GM12873 (cell line): Measurements from ENCODE around the gene EXOC4.

Source experiments
- TF ChIP-seq, protein P1 (sequence below): IDR thresholded peaks from 2 replicates; pipeline ENCODE4 v1.5.1; 2012; ENCODE audit warnings: low read depth, mild to moderate bottlenecking, moderate library complexity, low read length, control low read depth; ENCODE audit not compliant: insufficient read depth; ENCODE audit errors: missing control alignments

Gene EXOC4

DNA sequence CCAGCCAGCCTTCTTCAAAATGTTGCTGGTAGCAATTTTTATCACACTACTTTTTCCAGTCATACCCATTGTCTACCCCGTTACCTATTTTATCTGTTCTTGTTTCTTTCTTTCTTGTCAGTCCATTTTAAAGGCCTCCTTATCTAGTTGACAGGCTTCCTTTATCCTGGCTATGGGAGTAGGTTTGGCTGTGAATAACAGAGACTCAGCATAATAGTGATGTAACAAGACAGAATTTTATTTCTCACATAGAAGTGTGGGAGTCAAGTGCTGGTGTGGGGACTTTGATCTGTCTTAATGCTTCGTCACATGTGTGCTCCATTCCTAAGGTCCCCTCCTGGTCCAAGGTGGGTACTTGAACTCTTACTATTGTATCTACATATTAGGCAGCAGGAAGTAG lies 283.6 kb downstream of the EXOC4 start:
- TF ChIP-seq, protein P1, sequence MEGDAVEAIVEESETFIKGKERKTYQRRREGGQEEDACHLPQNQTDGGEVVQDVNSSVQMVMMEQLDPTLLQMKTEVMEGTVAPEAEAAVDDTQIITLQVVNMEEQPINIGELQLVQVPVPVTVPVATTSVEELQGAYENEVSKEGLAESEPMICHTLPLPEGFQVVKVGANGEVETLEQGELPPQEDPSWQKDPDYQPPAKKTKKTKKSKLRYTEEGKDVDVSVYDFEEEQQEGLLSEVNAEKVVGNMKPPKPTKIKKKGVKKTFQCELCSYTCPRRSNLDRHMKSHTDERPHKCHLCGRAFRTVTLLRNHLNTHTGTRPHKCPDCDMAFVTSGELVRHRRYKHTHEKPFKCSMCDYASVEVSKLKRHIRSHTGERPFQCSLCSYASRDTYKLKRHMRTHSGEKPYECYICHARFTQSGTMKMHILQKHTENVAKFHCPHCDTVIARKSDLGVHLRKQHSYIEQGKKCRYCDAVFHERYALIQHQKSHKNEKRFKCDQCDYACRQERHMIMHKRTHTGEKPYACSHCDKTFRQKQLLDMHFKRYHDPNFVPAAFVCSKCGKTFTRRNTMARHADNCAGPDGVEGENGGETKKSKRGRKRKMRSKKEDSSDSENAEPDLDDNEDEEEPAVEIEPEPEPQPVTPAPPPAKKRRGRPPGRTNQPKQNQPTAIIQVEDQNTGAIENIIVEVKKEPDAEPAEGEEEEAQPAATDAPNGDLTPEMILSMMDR, result no peak

GRCh38 chr7:133539016-133539415 lies 286.1 kb downstream of the EXOC4 start:
- TF ChIP-seq, protein P1, result no peak

DNA sequence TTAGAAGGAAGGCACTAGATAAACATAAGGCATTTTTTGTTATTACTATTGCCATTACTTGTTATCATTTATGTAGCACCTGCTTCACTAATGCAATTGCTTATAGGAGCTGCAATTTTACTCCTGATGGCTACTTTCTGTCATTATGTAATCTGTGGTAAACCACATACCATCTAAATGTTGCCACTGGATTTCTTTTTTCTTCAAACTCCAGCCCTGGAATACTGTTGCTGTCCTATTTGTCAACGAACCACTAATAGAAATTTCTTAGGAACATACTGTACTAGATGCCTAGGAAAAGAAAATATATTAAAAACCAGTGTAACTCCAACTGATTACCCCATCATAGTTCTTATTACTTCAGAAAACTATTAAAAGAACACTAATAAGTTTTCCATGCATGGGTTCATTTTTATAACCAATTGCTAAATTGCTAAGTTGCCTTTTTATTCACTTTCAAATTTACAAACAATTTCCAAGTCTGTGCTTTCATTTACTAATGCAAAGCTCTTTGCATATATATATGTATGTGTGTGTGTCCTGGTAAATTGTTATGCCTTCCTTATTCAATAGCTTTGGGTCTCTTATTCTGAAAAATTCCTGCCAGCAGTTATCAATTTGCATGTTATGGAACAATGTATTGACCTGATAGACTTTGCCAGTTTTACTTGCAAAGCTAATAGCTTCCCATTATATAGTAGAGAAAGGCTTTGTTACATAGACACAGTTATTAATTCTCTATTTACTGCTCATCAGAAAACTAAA lies 287.4 kb downstream of the EXOC4 start:
- TF ChIP-seq, protein P1, result no peak

- TF ChIP-seq, protein P1, result no peak
Measured at GRCh38 chr7:133542209-133542780, 289.4 kb downstream of the EXOC4 start.

DNA sequence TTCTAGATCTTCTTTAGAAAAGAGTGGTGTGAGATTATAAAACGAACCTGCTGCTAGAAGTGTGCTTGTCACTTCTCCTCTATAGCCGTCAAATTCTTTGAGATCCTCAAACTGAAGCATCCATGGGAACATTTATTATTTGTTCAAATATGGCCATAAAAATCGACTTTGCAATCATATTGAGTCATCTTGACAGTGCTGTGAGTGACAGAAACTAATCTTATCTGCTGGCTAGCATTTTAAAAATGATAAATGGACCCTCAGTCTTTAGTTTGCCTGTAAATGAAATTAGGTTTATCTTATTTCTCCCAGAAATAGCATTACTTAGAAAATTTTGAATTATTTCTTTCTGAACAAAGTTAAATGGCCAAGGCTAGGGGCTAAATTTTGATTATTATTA lies 290.8 kb downstream of the EXOC4 start:
- TF ChIP-seq, protein P1, result no peak

DNA sequence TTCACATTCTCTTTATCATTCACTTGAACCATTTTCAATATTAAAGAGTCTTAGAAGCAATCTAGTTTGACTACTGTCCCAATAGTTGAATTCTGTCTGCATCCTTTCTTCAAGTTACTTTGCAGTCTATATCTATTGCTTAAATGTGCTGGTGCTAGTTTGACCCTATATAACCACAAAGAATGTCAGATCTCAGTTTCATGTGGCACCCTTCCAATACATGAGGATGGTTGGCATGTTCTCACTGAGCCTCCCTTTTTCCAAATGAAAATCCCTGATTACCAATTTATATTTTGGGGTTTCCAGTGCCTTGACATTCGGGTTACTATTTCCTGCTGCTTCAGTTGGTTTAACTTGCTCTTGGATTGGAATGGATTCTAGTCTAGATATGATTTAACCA lies 292.7 kb downstream of the EXOC4 start:
- TF ChIP-seq, protein P1, result no peak

- TF ChIP-seq, protein P1, result no peak
Measured at GRCh38 chr7:133547981-133548380, 295.1 kb downstream of the EXOC4 start.
